Measurements from ENCODE around the gene PNRC1. TPM values are rescaled to one million over a fixed set of nuclear protein-coding genes. Genes with fewer than 3 reads are reported as not detected.
A peak's percentile ranks its signal among the peaks of the same experiment; 100 is the strongest.

The PNRC1 gene
- polyA plus RNA-seq, 2 of the 4 experiments (the other 2 are of a cell fraction), result 27.2 to 37.8 TPM

GRCh38 chr6:89116702-89117101 is 36.2 kb downstream of the PNRC1 start:
- no peak for FAIRE-seq
- peak overlapping the region; percentile 87 to 89; a peak in 4 of 6 replicates for H3K27ac ChIP-seq
- 76% methylated on average over 6 of the region's 6 CpGs for WGBS (ENCODE audit: missing lambda C conversion rate)
- DNase-seq (ENCODE audit: low read depth in 1 of 2, low spot score in 1 of 2), result no peak
- no peak for TF ChIP-seq RARB (CRISPR knock-in tag; IDR thresholded peaks at IDR 0.05)
- TF ChIP-seq KDM5A (IDR thresholded peaks at IDR 0.05), result no peak
- no peak for TF ChIP-seq HES2 (IDR thresholded peaks at IDR 0.05)
- no peak for TF ChIP-seq FOXS1 (CRISPR knock-in tag; IDR thresholded peaks at IDR 0.05)
- TF ChIP-seq RCOR1 (IDR thresholded peaks at IDR 0.05; ENCODE audit: low read depth, low read length), result no peak
- no peak for TF ChIP-seq ELK1 (IDR thresholded peaks at IDR 0.05; ENCODE audit: low read depth, low read length)
- no peak for TF ChIP-seq ZC3H11A (IDR thresholded peaks at IDR 0.05)
- TF ChIP-seq BCL3 (IDR thresholded peaks at IDR 0.05), result no peak
- no peak for TF ChIP-seq GATA3 (IDR thresholded peaks at IDR 0.05; ENCODE audit: borderline replicate concordance)
- H3K4me1 ChIP-seq, result peaks cover 23% of the 10 kb centered on the region; the same call in 2 of the 3 replicates
- ATAC-seq, result no peak
- peak overlapping the region; percentile 71 for H3K4me3 ChIP-seq
- no peaks in the 10 kb centered on the region for H3K9me3 ChIP-seq
- peak overlapping the region; percentile 89 for H3K4me2 ChIP-seq
- ChIA-PET CTCF (interaction anchor here (1.9 to 5.1 kb wide), 2 partner anchors 134 to 142 kb away, joined by 5 to 38 read pairs; no protein-coding TSS in a partner anchor), POLR2A (no interaction called here)

- peaks cover 23% of the 10 kb centered on the region; the same call in 2 of the 3 replicates for H3K4me1 ChIP-seq
- under 1% methylated on average over 10 of the region's 106 CpGs for WGBS (ENCODE audit: missing lambda C conversion rate)
- DNase-seq (ENCODE audit: low read depth in 1 of 2, low spot score in 1 of 2) (peak; percentile 34 to 50), FAIRE-seq (no peak), ATAC-seq (peak; percentile 91 to 95)
- ChIA-PET POLR2A (interaction anchor here (0.9 to 1.2 kb wide), 2 partner anchors 28 to 37 kb away, joined by 5 to 8 read pairs; partner anchors contain the start of genes PM20D2 and PNRC1), CTCF (interaction anchor here (1.9 to 5.1 kb wide), 2 partner anchors 134 to 143 kb away, joined by 5 to 38 read pairs; no protein-coding TSS in a partner anchor)
- no peak for TF ChIP-seq TP53 (CRISPR knock-in tag; IDR thresholded peaks at IDR 0.05)
- no peak for TF ChIP-seq MAZ (IDR thresholded peaks at IDR 0.05; ENCODE audit: borderline replicate concordance, low read depth, low read length)
- no peak for TF ChIP-seq CEBPB (IDR thresholded peaks at IDR 0.05)
- TF ChIP-seq NFE2L2 (conservative IDR thresholded peaks at IDR 0.05; ENCODE audit: low read length), result no peak
- no peak for TF ChIP-seq ESRRA (IDR thresholded peaks at IDR 0.05; ENCODE audit: borderline replicate concordance, low read length)
- no peak for TF ChIP-seq HES2 (IDR thresholded peaks at IDR 0.05)
- TF ChIP-seq NPAS2 (CRISPR knock-in tag; IDR thresholded peaks at IDR 0.05; ENCODE audit: borderline replicate concordance), result no peak
- no peak for TF ChIP-seq ZSCAN20 (CRISPR knock-in tag; IDR thresholded peaks at IDR 0.05)
- no peak for TF ChIP-seq MYC (IDR thresholded peaks at IDR 0.05; ENCODE audit: borderline replicate concordance, low read length)
- TF ChIP-seq HDAC2 (IDR thresholded peaks at IDR 0.05), result no peak
- no peak for TF ChIP-seq MAFK (IDR thresholded peaks at IDR 0.05; ENCODE audit: partially characterized antibody)
- 0 out of 2 replicates have a peak, but pooled peaks have one; percentile 41 for TF ChIP-seq E2F6 (IDR thresholded peaks at IDR 0.05; ENCODE audit: borderline replicate concordance, low read depth)
- no peak for TF ChIP-seq FOXS1 (CRISPR knock-in tag; IDR thresholded peaks at IDR 0.05)
- TF ChIP-seq POLR2AphosphoS2 (conservative IDR thresholded peaks at IDR 0.05; ENCODE audit: low read length), result no peak
- TF ChIP-seq HMGXB4 (CRISPR knock-in tag; IDR thresholded peaks at IDR 0.05; ENCODE audit: borderline replicate concordance), result peak; percentile 51; the same call in 1 of the 2 replicates
- TF ChIP-seq EHMT2 (IDR thresholded peaks at IDR 0.05; ENCODE audit: low read depth), result no peak
- peak within 1 kb of the TSS; percentile 71 for H3K4me3 ChIP-seq
- peak within 1 kb of the TSS; percentile 87 to 89 for H3K27ac ChIP-seq
- H3K4me2 ChIP-seq, result peak within 1 kb of the TSS; percentile 89
- no peaks in the 10 kb centered on the region for H3K9me3 ChIP-seq
These were observed 36.9 kb downstream of the PNRC1 start, which contains the start of gene SRSF12 for GRCh38 chr6:89117211-89118108. Gene SRSF12 (minus strand): TSS chr6:89118071. CDS start chr6:89117887, 184 bp downstream.
